ENCODE data around the gene PTGDR2.

PTGDR2 gene
- total RNA-seq, result 0.18 to 0.27 (median 0.19) reads per million in 3 experiments

- no peak for DNase-seq
These were observed at the start of gene PTGDR2 for GRCh38 chr11:60855726-60856633. PTGDR2 (minus strand) TSS chr11:60855950; CDS start chr11:60853722, 2,228 bp downstream.

GRCh38 chr11:60905047-60905446, 49.3 kb upstream of the PTGDR2 start:
- no peak for DNase-seq

GRCh38 chr11:60902625-60903024, 46.9 kb upstream of the PTGDR2 start:
- DNase-seq, result no peak

- no peak for DNase-seq
These were observed 45.1 kb upstream of the PTGDR2 start for GRCh38 chr11:60900673-60901404.

- DNase-seq, result no peak
These were observed 44.2 kb upstream of the PTGDR2 start for GRCh38 chr11:60899977-60900376.

GRCh38 chr11:60899046-60899936, 43.5 kb upstream of the PTGDR2 start:
- peak; percentile 27 for DNase-seq

GRCh38 chr11:60897496-60897895, 41.7 kb upstream of the PTGDR2 start:
- no peak for DNase-seq

- no peak for DNase-seq
These were observed 39.9 kb upstream of the PTGDR2 start for GRCh38 chr11:60895687-60896086.

- no peak for DNase-seq
These were observed 35.5 kb upstream of the PTGDR2 start for GRCh38 chr11:60891103-60891741.

GRCh38 chr11:60890696-60891095, 34.9 kb upstream of the PTGDR2 start:
- DNase-seq, result no peak

GRCh38 chr11:60889869-60890311, 34.1 kb upstream of the PTGDR2 start:
- no peak for DNase-seq

GRCh38 chr11:60887556-60887955, 31.8 kb upstream of the PTGDR2 start:
- DNase-seq, result no peak

GRCh38 chr11:60880643-60881282, 25.0 kb upstream of the PTGDR2 start:
- DNase-seq, result no peak

- no peak for DNase-seq
These were observed 24.3 kb upstream of the PTGDR2 start for GRCh38 chr11:60879971-60880588.

- no peak for DNase-seq
These were observed 23.4 kb upstream of the PTGDR2 start for GRCh38 chr11:60879104-60879503.

GRCh38 chr11:60878245-60879101, 22.7 kb upstream of the PTGDR2 start:
- DNase-seq, result no peak

- no peak for DNase-seq
These were observed 20.4 kb upstream of the PTGDR2 start for GRCh38 chr11:60876168-60876485.

GRCh38 chr11:60875366-60876167, 19.8 kb upstream of the PTGDR2 start:
- no peak for DNase-seq
